Endodermal cell (in vitro differentiated cells): ENCODE measurements around the gene PNPO. TPM values are rescaled to one million over a fixed set of nuclear protein-coding genes. Genes with fewer than 3 reads are reported as not detected.

Source experiments
- DNase-seq: peaks from one replicate; pipeline ENCODE4 v3.0.0-alpha.2; 2017
- H3K27ac ChIP-seq: 2 replicates; pipeline ENCODE4 v1.5.1; 2013; ENCODE audit warnings: mild to moderate bottlenecking, low read depth, low read length, moderate library complexity
- H3K27me3 ChIP-seq: 2 replicates; pipeline ENCODE4 v1.6.1; 2013; ENCODE audit warnings: mild to moderate bottlenecking, low read length, moderate library complexity; ENCODE audit not compliant: insufficient read depth, control insufficient read depth, poor library complexity, severe bottlenecking
- H3K36me3 ChIP-seq: 2 replicates; pipeline ENCODE4 v1.7.0; 2013; ENCODE audit warnings: mild to moderate bottlenecking, low read length, moderate library complexity; ENCODE audit not compliant: control insufficient read depth, insufficient read depth
- H3K4me1 ChIP-seq: one replicate; pipeline ENCODE4 v1.7.0; 2013; ENCODE audit warnings: low read length; ENCODE audit not compliant: control insufficient read depth, insufficient read depth
- H3K4me3 ChIP-seq: 2 replicates; pipeline ENCODE4 v1.5.1; 2013; ENCODE audit warnings: mild to moderate bottlenecking, low read length, moderate library complexity
- H3K9ac ChIP-seq: 2 replicates; pipeline ENCODE4 v1.6.1; 2013; ENCODE audit warnings: mild to moderate bottlenecking, low read length, moderate library complexity; ENCODE audit not compliant: poor library complexity, severe bottlenecking; ENCODE audit errors: extremely low read depth
- H3K9me3 ChIP-seq: 2 replicates; pipeline ENCODE4 v1.6.1; 2013; ENCODE audit warnings: mild to moderate bottlenecking, low read length, moderate library complexity; ENCODE audit not compliant: control insufficient read depth
- H3K27ac Mint-ChIP-seq: 2 replicates; pipeline ENCODE4 v1.8.0; 2020; ENCODE audit warnings: mixed read lengths
- H3K27me3 Mint-ChIP-seq: 2 replicates; pipeline ENCODE4 v1.8.0; 2021; ENCODE audit warnings: mild to moderate bottlenecking, mixed read lengths; ENCODE audit not compliant: insufficient read depth
- H3K36me3 Mint-ChIP-seq: 2 replicates; pipeline ENCODE4 v1.8.0; 2020; ENCODE audit warnings: low read depth, mixed read lengths
- H3K4me1 Mint-ChIP-seq: 2 replicates; pipeline ENCODE4 v1.8.0; 2020; ENCODE audit warnings: mixed read lengths
- H3K4me3 Mint-ChIP-seq: 2 replicates; pipeline ENCODE4 v1.8.0; 2020; ENCODE audit warnings: mild to moderate bottlenecking, moderate library complexity, mixed read lengths
- H3K9me3 Mint-ChIP-seq: 2 replicates; pipeline ENCODE4 v1.8.0; 2020; ENCODE audit warnings: mild to moderate bottlenecking, mixed read lengths
- CTCF ChIP-seq: fragments of 200-600 bp; sonication (generic); conservative IDR thresholded peaks from 2 replicates; pipeline ENCODE4 v1.5.0; 2021; ENCODE audit warnings: antibody characterized with exemption, mild to moderate bottlenecking
- WGBS, 2 experiments: methylation state at CpG; one replicate each; pipeline versions ENCODE4 v1.1.5 to v1.1.7; 2013; ENCODE audit warnings: missing lambda C conversion rate in 2 of 2, mixed read lengths in 1 of 2; ENCODE audit not compliant: insufficient coverage in 1 of 2, insufficient read length in 1 of 2; 5-methylcytosine and 5-hydroxymethylcytosine counted together
- total RNA-seq, 2 donors: library from RNA; stranded (reverse); fragmentation: NEBNext Ultra II Directional in 1 of 2; extraction: Animal tissue kit (Norgen Biotek cat#: 25700) in 1 of 2; gene quantifications; 2 replicates in 1 of 2; 3 replicates in 1 of 2; pipeline ENCODE4 v1.2.1, GENCODE V29; 2021

PNPO gene
- total RNA-seq, 2 donors from 2014 or later, result 8.5 to 10.4 TPM

GRCh38 chr17:47989159-47989558 is 47.8 kb downstream of the PNPO start:
- Mint-ChIP-seq H3K9me3 (no peaks in the 10 kb centered on the region), H3K36me3 (no peaks in the 10 kb centered on the region), H3K4me3 (no peak overlapping the region)

GRCh38 chr17:47989700-47990099 is 48.3 kb downstream of the PNPO start:
- no peak for TF ChIP-seq CTCF
- no peaks in the 10 kb centered on the region for H3K27me3 Mint-ChIP-seq
- H3K4me3 ChIP-seq, result no peak overlapping the region
- no peak overlapping the region for H3K27ac ChIP-seq
- H3K9ac ChIP-seq, result no peak overlapping the region
- H3K4me3 Mint-ChIP-seq, result no peak overlapping the region
- peaks cover 37% of the 10 kb centered on the region for H3K4me1 Mint-ChIP-seq
- WGBS, 2 experiments, result 100% methylated on average over 1 of the region's 1 CpG; no CpG with 5 or more reads in 1 of the 2 experiments
- no peaks in the 10 kb centered on the region for H3K9me3 Mint-ChIP-seq
- DNase-seq, result no peak
- H3K36me3 Mint-ChIP-seq, result no peaks in the 10 kb centered on the region
- H3K9me3 ChIP-seq, result no peaks in the 10 kb centered on the region
- no peak overlapping the region for H3K27ac Mint-ChIP-seq
- no peaks in the 10 kb centered on the region for H3K36me3 ChIP-seq
- peaks cover 10% of the 10 kb centered on the region for H3K4me1 ChIP-seq
- no peaks in the 10 kb centered on the region for H3K27me3 ChIP-seq

More at GRCh38 chr17:47989159-47989558, 47.8 kb downstream of the PNPO start:
- Histone ChIP-seq H3K9ac (no peak overlapping the region), H3K27me3 (no peaks in the 10 kb centered on the region), H3K36me3 (no peaks in the 10 kb centered on the region), H3K27ac (no peak overlapping the region), H3K4me3 (no peak overlapping the region), H3K9me3 (no peaks in the 10 kb centered on the region), H3K4me1 (peaks cover 9% of the 10 kb centered on the region)
- TF ChIP-seq CTCF, result no peak
- no peaks in the 10 kb centered on the region for H3K27me3 Mint-ChIP-seq
- peaks cover 33% of the 10 kb centered on the region for H3K4me1 Mint-ChIP-seq
- 67 to 88% methylated on average over 10 of the region's 10 CpGs for WGBS, 2 experiments
- DNase-seq, result no peak
- no peak overlapping the region for H3K27ac Mint-ChIP-seq

- no peak overlapping the region for H3K4me3 ChIP-seq
- H3K9ac ChIP-seq, result no peak overlapping the region
- Mint-ChIP-seq H3K4me3 (no peak overlapping the region), H3K9me3 (no peaks in the 10 kb centered on the region), H3K27ac (no peak overlapping the region), H3K36me3 (no peaks in the 10 kb centered on the region), H3K27me3 (no peaks in the 10 kb centered on the region), H3K4me1 (peaks cover 49% of the 10 kb centered on the region)
- H3K27me3 ChIP-seq, result no peaks in the 10 kb centered on the region
- TF ChIP-seq CTCF, result no peak
- 39 to 58% methylated on average over 6 to 14 of the region's 14 CpGs for WGBS, 2 experiments
- H3K9me3 ChIP-seq, result no peaks in the 10 kb centered on the region
- H3K36me3 ChIP-seq, result no peaks in the 10 kb centered on the region
- peaks cover 23% of the 10 kb centered on the region for H3K4me1 ChIP-seq
- DNase-seq, result peak; percentile 77
- H3K27ac ChIP-seq, result peak overlapping the region; percentile 93
Observed at GRCh38 chr17:47990962-47991731, 49.8 kb downstream of the PNPO start.
